IgD-negative memory B cell (primary cell): Measurements from ENCODE around the gene PTGER1. TPM values are rescaled to one million over a fixed set of nuclear protein-coding genes. Genes with fewer than 3 reads are reported as not detected.

Source experiments
- H3K27ac Mint-ChIP-seq, 3 donors: one replicate each; pipeline ENCODE4 v1.8.0; 2020 to 2022; ENCODE audit warnings: mild to moderate bottlenecking in 3 of 3, mixed read lengths in 3 of 3, moderate library complexity in 1 of 3
- H3K27me3 Mint-ChIP-seq: one replicate; pipeline ENCODE4 v1.8.0; 2021; ENCODE audit warnings: mixed read lengths
- H3K36me3 Mint-ChIP-seq: one replicate; pipeline ENCODE4 v1.8.0; 2020; ENCODE audit warnings: mild to moderate bottlenecking, mixed read lengths
- H3K4me1 Mint-ChIP-seq, 3 donors: one replicate each; pipeline ENCODE4 v1.8.0; 2020 to 2022; ENCODE audit warnings: mixed read lengths in 3 of 3, mild to moderate bottlenecking in 1 of 3
- H3K4me3 Mint-ChIP-seq, 4 donors: one replicate each; pipeline ENCODE4 v1.8.0; 2020 to 2022; ENCODE audit warnings: mild to moderate bottlenecking in 4 of 4, mixed read lengths in 4 of 4, moderate library complexity in 3 of 4
- H3K9me3 Mint-ChIP-seq, 3 donors: one replicate each; pipeline ENCODE4 v1.8.0; 2020 to 2021; ENCODE audit warnings: mixed read lengths in 3 of 3, mild to moderate bottlenecking in 1 of 3
- polyA plus RNA-seq: library from polyadenylated mRNA; unstranded; fragments of 300-500 nt; fragmentation: Illumina TruSeq; gene quantifications from one replicate; pipeline ENCODE4 v1.2.3, GENCODE V29; 2021

The PTGER1 gene
- polyA plus RNA-seq: not detected

DNA sequence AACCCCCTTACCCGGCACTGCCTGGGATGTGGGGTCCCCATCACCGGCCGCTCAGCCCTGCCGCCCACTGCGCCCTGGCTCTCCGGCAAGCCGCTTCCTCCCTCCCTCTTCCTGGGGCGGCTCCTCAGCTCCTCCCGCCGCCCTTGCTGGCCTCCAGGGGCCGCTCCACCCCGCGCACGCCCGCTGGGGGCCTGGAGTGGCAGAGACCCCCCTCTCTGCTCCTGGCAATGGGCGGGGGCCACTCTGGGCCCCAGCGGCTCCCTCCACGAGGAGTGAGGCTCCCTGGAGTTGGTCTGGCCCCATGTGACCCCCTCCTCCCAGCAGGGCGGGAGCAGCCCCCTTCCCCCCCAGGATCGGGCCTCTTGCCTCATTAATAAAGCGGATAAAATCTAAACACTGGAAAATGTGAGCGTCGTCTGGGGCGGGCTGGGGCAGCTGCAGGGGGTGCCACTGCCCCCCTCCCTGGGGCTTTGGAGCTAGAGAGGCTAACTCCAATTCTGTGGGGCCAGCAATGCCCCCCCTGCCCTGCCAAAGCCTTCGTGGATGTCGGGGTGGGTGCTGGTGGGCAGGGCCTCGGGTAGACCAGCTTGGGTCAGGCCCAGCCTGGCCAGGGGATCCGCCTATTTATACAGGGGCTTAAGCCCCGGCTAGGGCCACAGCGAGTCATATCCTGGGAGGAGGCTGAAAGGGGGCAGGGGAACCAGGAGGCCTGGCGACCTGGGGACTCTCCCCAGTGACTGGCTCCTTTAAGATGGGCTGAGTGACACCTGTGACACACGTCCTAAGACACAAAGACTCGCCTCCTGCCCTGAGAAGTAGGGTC, at the start of gene PTGER1:
PTGER1 (minus strand) TSS at position 104 of the 823 bp plus-strand sequence. CDS start 1,034 bp downstream, outside the sequence.
- Mint-ChIP-seq H3K27me3 (peaks cover 24% of the 10 kb centered on the region), H3K27ac (peak within 1 kb of the TSS in 2 of 3 donors; percentile 41 to 61), H3K9me3 (no peaks in the 10 kb centered on the region), H3K4me1 (peaks cover 0 to 13% (median 7%) of the 10 kb centered on the region in 3 donors), H3K36me3 (peaks cover 2% of the 10 kb centered on the region), H3K4me3 (peak within 1 kb of the TSS in 1 of 4 donors; percentile 49)

- Mint-ChIP-seq H3K4me3 (peak overlapping the region in 1 of 4 donors; percentile 18), H3K36me3 (peaks cover 2% of the 10 kb centered on the region)
Measured at GRCh38 chr19:14520543-14520942, 45.4 kb upstream of the PTGER1 start.

DNA sequence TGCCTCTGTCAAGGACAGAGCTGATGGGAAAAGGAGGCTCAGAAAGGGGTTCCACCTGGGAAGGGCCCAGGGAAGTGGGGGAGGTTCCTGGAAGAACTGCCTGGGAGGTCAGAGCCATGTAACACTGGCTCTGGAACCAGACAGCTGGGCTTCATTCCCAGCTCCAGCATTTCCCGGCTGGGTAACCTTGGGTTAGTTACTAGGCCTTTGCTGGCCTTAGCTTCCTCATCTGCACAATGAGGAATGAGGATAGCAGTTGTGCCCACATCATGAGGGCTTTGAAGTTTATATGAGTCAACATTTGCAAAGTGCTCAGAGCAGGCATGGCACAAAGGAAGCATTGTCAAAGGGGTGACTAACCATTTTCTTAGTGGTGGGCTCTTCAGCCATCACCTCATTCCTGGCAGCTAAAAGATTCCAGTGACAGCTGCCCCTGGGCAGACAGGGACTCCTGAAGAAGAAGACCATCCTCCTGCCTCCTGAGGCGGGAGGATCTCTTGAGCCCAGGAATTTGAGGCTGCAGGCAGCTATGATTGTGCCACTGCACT, 44.8 kb upstream of the PTGER1 start:
- H3K4me3 Mint-ChIP-seq: peak overlapping the region in 3 of 4 donors; percentile 50 to 98 (median 56)
- H3K4me1 Mint-ChIP-seq: peaks cover 31 to 42% (median 36%) of the 10 kb centered on the region in 3 donors
- peak overlapping the region in 2 of 3 donors; percentile 39 to 99 for H3K27ac Mint-ChIP-seq
- no peaks in the 10 kb centered on the region for H3K27me3 Mint-ChIP-seq
- no peaks in the 10 kb centered on the region for H3K9me3 Mint-ChIP-seq
- H3K36me3 Mint-ChIP-seq: peaks cover 2% of the 10 kb centered on the region

More at GRCh38 chr19:14520543-14520942, 45.4 kb upstream of the PTGER1 start:
- H3K27me3 Mint-ChIP-seq: no peaks in the 10 kb centered on the region
- H3K27ac Mint-ChIP-seq: no peak overlapping the region
- peaks cover 30 to 39% (median 30%) of the 10 kb centered on the region in 3 donors for H3K4me1 Mint-ChIP-seq
- no peaks in the 10 kb centered on the region for H3K9me3 Mint-ChIP-seq

DNA sequence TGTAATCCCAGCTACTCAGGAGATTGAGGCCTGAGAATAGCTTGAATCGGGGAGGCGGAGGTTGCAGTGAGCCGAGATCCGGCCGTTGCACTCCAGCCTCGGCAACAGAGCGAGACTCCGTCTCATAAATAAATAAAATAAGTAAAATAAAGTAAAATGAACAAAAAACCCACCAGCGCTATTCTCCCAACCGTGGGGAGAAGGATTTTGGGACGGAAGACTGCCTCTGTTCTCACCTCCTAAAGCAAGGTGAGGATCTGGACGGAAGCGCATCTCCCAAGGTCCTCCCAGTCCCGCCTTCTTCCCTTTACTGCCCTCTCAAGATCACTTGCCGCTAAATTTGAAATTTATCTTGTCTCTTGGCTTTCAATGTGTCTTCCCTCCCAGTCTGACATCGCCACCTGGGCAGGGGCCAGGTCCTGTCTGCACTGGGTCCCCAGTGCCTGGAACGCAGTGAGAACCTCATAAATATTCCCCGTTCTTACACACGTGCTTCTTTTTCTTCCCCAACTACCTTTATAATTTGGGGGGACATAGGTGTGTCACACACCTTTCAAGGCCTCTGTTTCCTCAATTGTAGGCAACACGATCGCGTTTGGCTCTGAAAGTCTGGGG, 44.2 kb upstream of the PTGER1 start:
- H3K36me3 Mint-ChIP-seq: peaks cover 2% of the 10 kb centered on the region
- peaks cover 35 to 48% (median 41%) of the 10 kb centered on the region in 3 donors for H3K4me1 Mint-ChIP-seq
- no peaks in the 10 kb centered on the region for H3K27me3 Mint-ChIP-seq
- H3K4me3 Mint-ChIP-seq: peak overlapping the region; percentile 57 to 98 (median 80)
- H3K9me3 Mint-ChIP-seq: no peaks in the 10 kb centered on the region
- H3K27ac Mint-ChIP-seq: peak overlapping the region; percentile 95 to 99 (median 97)

GRCh38 chr19:14517840-14518505, 42.8 kb upstream of the PTGER1 start, which contains the start of gene DNAJB1:
TSS of gene DNAJB1 (minus strand) at chr19:14518397. CDS start at chr19:14518349, 48 bp downstream.
- no peaks in the 10 kb centered on the region for H3K9me3 Mint-ChIP-seq
- peaks cover 2% of the 10 kb centered on the region for H3K36me3 Mint-ChIP-seq
- H3K27ac Mint-ChIP-seq: peak within 1 kb of the TSS; percentile 95 to 99 (median 97)
- H3K27me3 Mint-ChIP-seq: no peaks in the 10 kb centered on the region
- H3K4me1 Mint-ChIP-seq: peaks cover 27 to 44% (median 39%) of the 10 kb centered on the region in 3 donors
- peak within 1 kb of the TSS; percentile 93 to 98 (median 94) for H3K4me3 Mint-ChIP-seq

DNA sequence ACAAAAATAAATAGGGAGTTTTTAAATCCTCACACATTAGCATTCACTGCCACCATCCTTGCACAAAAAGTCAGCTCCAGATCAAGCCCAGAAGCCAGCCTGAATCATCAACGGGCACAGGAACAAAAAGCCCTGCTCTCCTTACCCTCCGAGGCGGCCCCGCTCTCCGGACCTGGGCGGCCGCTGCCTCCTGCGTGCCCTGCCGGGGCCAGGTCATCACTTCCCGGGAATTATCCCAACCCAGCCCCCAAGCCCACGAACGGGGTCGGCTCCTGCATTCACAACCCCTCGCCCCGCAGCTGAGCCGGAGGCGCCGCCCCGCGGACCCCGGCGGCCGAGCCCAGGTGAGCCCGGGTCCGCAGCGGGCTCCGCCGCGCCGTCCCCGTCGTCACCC, 42.3 kb upstream of the PTGER1 start:
- Mint-ChIP-seq H3K27me3 (no peaks in the 10 kb centered on the region), H3K4me1 (peaks cover 23 to 39% (median 34%) of the 10 kb centered on the region in 3 donors), H3K4me3 (peak overlapping the region; percentile 93 to 98 (median 94)), H3K36me3 (peaks cover 2% of the 10 kb centered on the region), H3K27ac (peak overlapping the region in 2 of 3 donors; percentile 86 to 99), H3K9me3 (no peaks in the 10 kb centered on the region)

DNA sequence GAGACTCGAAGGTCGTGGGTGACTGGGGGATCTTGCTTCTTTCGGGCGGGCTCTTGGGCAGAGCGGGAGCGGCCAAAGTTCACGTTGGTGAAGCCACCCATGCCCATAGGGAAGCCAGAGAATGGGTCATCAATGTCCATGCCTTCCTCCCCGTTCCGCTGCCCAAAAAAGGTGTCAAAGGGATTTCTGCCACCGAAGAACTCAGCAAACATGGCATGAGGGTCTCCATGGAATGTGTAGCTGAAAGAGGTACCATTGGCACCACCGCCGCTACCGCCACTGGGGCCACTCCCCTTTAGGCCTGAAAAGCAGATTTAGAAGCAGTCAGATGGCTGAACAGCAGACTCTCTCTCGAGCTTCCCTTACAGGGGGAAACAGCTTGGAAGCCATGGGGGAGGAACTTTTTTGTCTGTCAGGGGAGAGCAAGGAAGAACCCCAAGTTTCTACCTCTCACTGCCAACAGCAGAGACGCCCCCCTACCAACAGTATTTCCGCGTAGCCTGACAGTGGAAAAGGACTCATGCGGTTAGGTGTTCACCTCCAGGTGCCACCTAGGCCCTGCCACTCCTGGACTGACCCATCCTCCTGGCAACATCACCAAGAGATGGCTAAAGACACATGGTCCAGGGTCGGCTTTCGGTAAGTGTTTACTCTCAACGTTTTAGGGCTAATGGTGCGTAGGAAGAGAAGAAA, 41.7 kb upstream of the PTGER1 start:
- no peaks in the 10 kb centered on the region for H3K27me3 Mint-ChIP-seq
- peaks cover 23 to 34% (median 29%) of the 10 kb centered on the region in 3 donors for H3K4me1 Mint-ChIP-seq
- H3K9me3 Mint-ChIP-seq: no peaks in the 10 kb centered on the region
- peaks cover 2% of the 10 kb centered on the region for H3K36me3 Mint-ChIP-seq
- H3K27ac Mint-ChIP-seq: peak overlapping the region; percentile 86 to 99 (median 92)
- H3K4me3 Mint-ChIP-seq: peak overlapping the region; percentile 93 to 98 (median 94)

GRCh38 chr19:14516048-14516534, 40.9 kb upstream of the PTGER1 start:
- peak overlapping the region; percentile 93 to 98 (median 94) for H3K4me3 Mint-ChIP-seq
- H3K27me3 Mint-ChIP-seq: no peaks in the 10 kb centered on the region
- peaks cover 2% of the 10 kb centered on the region for H3K36me3 Mint-ChIP-seq
- H3K27ac Mint-ChIP-seq: peak overlapping the region; percentile 4 to 99 (median 86)
- H3K9me3 Mint-ChIP-seq: no peaks in the 10 kb centered on the region
- H3K4me1 Mint-ChIP-seq: peaks cover 23 to 33% (median 29%) of the 10 kb centered on the region in 3 donors

DNA sequence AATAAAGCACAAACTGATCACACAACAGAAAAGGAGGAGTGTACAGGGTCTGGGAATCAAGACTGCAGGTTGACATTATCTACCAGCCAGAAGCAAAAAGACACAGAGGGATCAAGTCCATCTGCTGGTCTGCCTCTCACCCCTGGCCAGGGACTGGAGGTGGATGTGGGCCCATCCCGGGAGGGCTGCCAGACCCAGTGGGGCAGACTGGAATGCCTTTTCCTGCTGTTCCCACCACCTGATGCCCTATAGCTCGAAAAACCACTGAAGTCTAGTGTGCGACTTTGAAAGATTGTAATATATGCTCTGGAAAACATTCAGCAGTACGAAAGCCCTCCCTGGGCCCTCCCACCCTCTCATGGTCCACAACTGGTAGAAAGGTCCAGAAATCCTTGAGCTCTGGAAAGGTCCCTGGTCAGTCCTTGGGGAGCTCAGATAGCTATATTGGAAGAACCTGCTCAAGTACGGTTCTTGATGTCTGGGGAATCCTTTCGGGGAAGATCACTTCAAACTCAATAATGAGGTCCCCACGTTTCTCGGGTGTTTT, 40.4 kb upstream of the PTGER1 start:
- H3K36me3 Mint-ChIP-seq: peaks cover 2% of the 10 kb centered on the region
- peaks cover 23 to 33% (median 29%) of the 10 kb centered on the region in 3 donors for H3K4me1 Mint-ChIP-seq
- no peaks in the 10 kb centered on the region for H3K27me3 Mint-ChIP-seq
- peak overlapping the region; percentile 32 to 98 (median 63) for H3K4me3 Mint-ChIP-seq
- no peaks in the 10 kb centered on the region for H3K9me3 Mint-ChIP-seq
- H3K27ac Mint-ChIP-seq: peak overlapping the region in 1 of 3 donors; percentile 99

GRCh38 chr19:14514215-14514863, 39.2 kb upstream of the PTGER1 start:
- H3K27ac Mint-ChIP-seq: peak overlapping the region in 2 of 3 donors; percentile 31 to 80
- peak overlapping the region in 1 of 4 donors; percentile 98 for H3K4me3 Mint-ChIP-seq
- H3K9me3 Mint-ChIP-seq: no peaks in the 10 kb centered on the region
- peaks cover 2% of the 10 kb centered on the region for H3K36me3 Mint-ChIP-seq
- H3K4me1 Mint-ChIP-seq: peaks cover 23 to 27% (median 26%) of the 10 kb centered on the region in 3 donors
- H3K27me3 Mint-ChIP-seq: no peaks in the 10 kb centered on the region

- peak overlapping the region in 1 of 3 donors; percentile 42 for H3K27ac Mint-ChIP-seq
- no peaks in the 10 kb centered on the region for H3K9me3 Mint-ChIP-seq
- peak overlapping the region in 1 of 4 donors; percentile 23 for H3K4me3 Mint-ChIP-seq
- H3K4me1 Mint-ChIP-seq: peaks cover 18 to 24% (median 23%) of the 10 kb centered on the region in 3 donors
- no peaks in the 10 kb centered on the region for H3K27me3 Mint-ChIP-seq
- peaks cover 2% of the 10 kb centered on the region for H3K36me3 Mint-ChIP-seq
Measured at GRCh38 chr19:14512406-14512961, 37.3 kb upstream of the PTGER1 start.

GRCh38 chr19:14511229-14511593, 36.1 kb upstream of the PTGER1 start:
- Mint-ChIP-seq H3K27me3 (no peaks in the 10 kb centered on the region), H3K4me3 (no peak overlapping the region), H3K9me3 (no peaks in the 10 kb centered on the region), H3K36me3 (peaks cover 2% of the 10 kb centered on the region), H3K27ac (no peak overlapping the region), H3K4me1 (peaks cover 12 to 18% (median 14%) of the 10 kb centered on the region in 3 donors)
